ENCODE results near the gene DBNDD2.

DBNDD2 gene

GRCh38 chr20:45372241-45372640, 35.8 kb upstream of the DBNDD2 start:
- peaks cover 32% of the 10 kb centered on the region for H3K4me1 Mint-ChIP-seq
- DNase-seq (ENCODE audit: low spot score in 2 of 2) (no peak), ATAC-seq (ENCODE audit: low read depth) (no peak)
- no peaks in the 10 kb centered on the region for H3K9me3 Mint-ChIP-seq
- peaks cover 2% of the 10 kb centered on the region for H3K27me3 Mint-ChIP-seq
- H3K36me3 Mint-ChIP-seq, result peaks cover 4% of the 10 kb centered on the region
- no peak overlapping the region for H3K27ac Mint-ChIP-seq
- H3K4me3 Mint-ChIP-seq, result peak overlapping the region; percentile 52

- Mint-ChIP-seq H3K9me3 (no peaks in the 10 kb centered on the region), H3K27me3 (peaks cover 2% of the 10 kb centered on the region), H3K4me1 (peaks cover 28% of the 10 kb centered on the region), H3K36me3 (peaks cover 4% of the 10 kb centered on the region), H3K27ac (no peak overlapping the region), H3K4me3 (peak overlapping the region; percentile 75)
- no peak for DNase-seq (ENCODE audit: low spot score in 2 of 2)
- no peak for ATAC-seq (ENCODE audit: low read depth)
Observed at GRCh38 chr20:45372646-45373352, 35.3 kb upstream of the DBNDD2 start.

- H3K36me3 Mint-ChIP-seq, result peaks cover 4% of the 10 kb centered on the region
- peak overlapping the region; percentile 75 for H3K4me3 Mint-ChIP-seq
- peaks cover 2% of the 10 kb centered on the region for H3K27me3 Mint-ChIP-seq
- H3K9me3 Mint-ChIP-seq, result no peaks in the 10 kb centered on the region
- H3K4me1 Mint-ChIP-seq, result peaks cover 21% of the 10 kb centered on the region
- DNase-seq (ENCODE audit: low spot score in 2 of 2) (peak; percentile 84 to 88), ATAC-seq (ENCODE audit: low read depth) (peak; percentile 92)
- peak overlapping the region; percentile 18 for H3K27ac Mint-ChIP-seq
Observed at GRCh38 chr20:45373353-45374100, 34.6 kb upstream of the DBNDD2 start.

GRCh38 chr20:45374101-45374467, 34.0 kb upstream of the DBNDD2 start:
- Mint-ChIP-seq H3K4me1 (peaks cover 17% of the 10 kb centered on the region), H3K27ac (peak overlapping the region; percentile 18), H3K27me3 (peaks cover 2% of the 10 kb centered on the region), H3K9me3 (no peaks in the 10 kb centered on the region), H3K36me3 (peaks cover 4% of the 10 kb centered on the region), H3K4me3 (peak overlapping the region; percentile 75)
- DNase-seq (ENCODE audit: low spot score in 2 of 2) (no peak), ATAC-seq (ENCODE audit: low read depth) (no peak)

- H3K4me3 Mint-ChIP-seq, result no peak overlapping the region
- no peaks in the 10 kb centered on the region for H3K9me3 Mint-ChIP-seq
- DNase-seq (ENCODE audit: low spot score in 2 of 2), result no peak
- peaks cover 7% of the 10 kb centered on the region for H3K36me3 Mint-ChIP-seq
- no peak overlapping the region for H3K27ac Mint-ChIP-seq
- peaks cover 2% of the 10 kb centered on the region for H3K27me3 Mint-ChIP-seq
- ATAC-seq (ENCODE audit: low read depth), result no peak
- H3K4me1 Mint-ChIP-seq, result peaks cover 17% of the 10 kb centered on the region
Observed at GRCh38 chr20:45374966-45375365, 33.1 kb upstream of the DBNDD2 start.

- Mint-ChIP-seq H3K36me3 (peaks cover 8% of the 10 kb centered on the region), H3K27ac (no peak overlapping the region), H3K27me3 (peaks cover 2% of the 10 kb centered on the region), H3K4me3 (no peak overlapping the region), H3K4me1 (peaks cover 5% of the 10 kb centered on the region), H3K9me3 (no peaks in the 10 kb centered on the region)
- DNase-seq (ENCODE audit: low spot score in 2 of 2) (no peak), ATAC-seq (ENCODE audit: low read depth) (no peak)
Observed at GRCh38 chr20:45377269-45377668, 30.8 kb upstream of the DBNDD2 start.

GRCh38 chr20:45378191-45378590, 29.9 kb upstream of the DBNDD2 start, which contains the start of gene TP53TG5:
TP53TG5 (minus strand) TSS chr20:45378325; CDS start chr20:45378236, 89 bp downstream.
- ATAC-seq (ENCODE audit: low read depth) (no peak), DNase-seq (ENCODE audit: low spot score in 2 of 2) (no peak)
- Mint-ChIP-seq H3K9me3 (no peaks in the 10 kb centered on the region), H3K27ac (no peak within 1 kb of the TSS), H3K4me3 (no peak within 1 kb of the TSS), H3K27me3 (no peaks in the 10 kb centered on the region), H3K36me3 (peaks cover 8% of the 10 kb centered on the region), H3K4me1 (peaks cover 3% of the 10 kb centered on the region)

- ATAC-seq (ENCODE audit: low read depth), result no peak
- Mint-ChIP-seq H3K4me3 (no peak overlapping the region), H3K27me3 (no peaks in the 10 kb centered on the region), H3K4me1 (no peaks in the 10 kb centered on the region), H3K27ac (no peak overlapping the region), H3K9me3 (peaks cover 4% of the 10 kb centered on the region), H3K36me3 (peaks cover 11% of the 10 kb centered on the region)
- no peak for DNase-seq (ENCODE audit: low spot score in 2 of 2)
Observed at GRCh38 chr20:45387274-45387673, 20.8 kb upstream of the DBNDD2 start.

- H3K27ac Mint-ChIP-seq, result no peak overlapping the region
Observed at GRCh38 chr20:45390931-45391330, 17.2 kb upstream of the DBNDD2 start.

GRCh38 chr20:45391559-45391958, 16.5 kb upstream of the DBNDD2 start:
- ATAC-seq (ENCODE audit: low read depth) (no peak), DNase-seq (ENCODE audit: low spot score in 2 of 2) (no peak)
- Mint-ChIP-seq H3K27ac (no peak overlapping the region), H3K4me3 (no peak overlapping the region), H3K36me3 (peaks cover 16% of the 10 kb centered on the region), H3K4me1 (no peaks in the 10 kb centered on the region), H3K9me3 (peaks cover 4% of the 10 kb centered on the region), H3K27me3 (no peaks in the 10 kb centered on the region)

More at GRCh38 chr20:45390931-45391330, 17.2 kb upstream of the DBNDD2 start:
- ATAC-seq (ENCODE audit: low read depth) (no peak), DNase-seq (ENCODE audit: low spot score in 2 of 2) (no peak)
- H3K36me3 Mint-ChIP-seq, result peaks cover 15% of the 10 kb centered on the region
- H3K4me1 Mint-ChIP-seq, result no peaks in the 10 kb centered on the region
- H3K9me3 Mint-ChIP-seq, result peaks cover 4% of the 10 kb centered on the region
- no peak overlapping the region for H3K4me3 Mint-ChIP-seq
- H3K27me3 Mint-ChIP-seq, result no peaks in the 10 kb centered on the region

GRCh38 chr20:45392733-45393132, 15.4 kb upstream of the DBNDD2 start:
- DNase-seq (ENCODE audit: low spot score in 2 of 2) (no peak), ATAC-seq (ENCODE audit: low read depth) (no peak)
- Mint-ChIP-seq H3K36me3 (peaks cover 9% of the 10 kb centered on the region), H3K27me3 (no peaks in the 10 kb centered on the region), H3K27ac (no peak overlapping the region), H3K4me1 (no peaks in the 10 kb centered on the region), H3K4me3 (no peak overlapping the region), H3K9me3 (no peaks in the 10 kb centered on the region)

- Mint-ChIP-seq H3K36me3 (peaks cover 11% of the 10 kb centered on the region), H3K4me1 (no peaks in the 10 kb centered on the region), H3K9me3 (peaks cover 6% of the 10 kb centered on the region), H3K4me3 (no peak overlapping the region), H3K27ac (no peak overlapping the region), H3K27me3 (no peaks in the 10 kb centered on the region)
- no peak for ATAC-seq (ENCODE audit: low read depth)
- no peak for DNase-seq (ENCODE audit: low spot score in 2 of 2)
Observed at GRCh38 chr20:45394221-45395113, 13.6 kb upstream of the DBNDD2 start.

- Mint-ChIP-seq H3K27ac (no peak overlapping the region), H3K4me3 (no peak overlapping the region), H3K36me3 (peaks cover 17% of the 10 kb centered on the region), H3K4me1 (no peaks in the 10 kb centered on the region), H3K27me3 (no peaks in the 10 kb centered on the region), H3K9me3 (peaks cover 10% of the 10 kb centered on the region)
- ATAC-seq (ENCODE audit: low read depth) (no peak), DNase-seq (ENCODE audit: low spot score in 2 of 2) (no peak)
Observed at GRCh38 chr20:45395114-45395415, 13.0 kb upstream of the DBNDD2 start.

- no peak overlapping the region for H3K27ac Mint-ChIP-seq
- no peak for ATAC-seq (ENCODE audit: low read depth)
- no peaks in the 10 kb centered on the region for H3K27me3 Mint-ChIP-seq
- no peak overlapping the region for H3K4me3 Mint-ChIP-seq
- H3K4me1 Mint-ChIP-seq, result no peaks in the 10 kb centered on the region
- peaks cover 27% of the 10 kb centered on the region for H3K36me3 Mint-ChIP-seq
- peaks cover 14% of the 10 kb centered on the region for H3K9me3 Mint-ChIP-seq
- no peak for DNase-seq (ENCODE audit: low spot score in 2 of 2)
Observed at GRCh38 chr20:45399018-45399417, 9.1 kb upstream of the DBNDD2 start.
